Breast epithelium (tissue), 3 donors: ENCODE results near the gene GCH1.

Source experiments
- POLR2AphosphoS5 ChIP-seq, 3 donors: sonication (generic); formaldehyde crosslinking; IDR thresholded peaks; one replicate each; pipeline ENCODE4 v1.6.1; 2017; ENCODE audit warnings: antibody characterized with exemption in 3 of 3
- TF ChIP-seq, protein P1 (sequence below), 3 donors: fragments of 450-650 bp; IDR thresholded peaks; one replicate each; pipeline ENCODE4 v1.5.1; 2016 to 2017; ENCODE audit warnings: antibody characterized with exemption in 3 of 3, mild to moderate bottlenecking in 3 of 3, moderate library complexity in 3 of 3

DNA sequence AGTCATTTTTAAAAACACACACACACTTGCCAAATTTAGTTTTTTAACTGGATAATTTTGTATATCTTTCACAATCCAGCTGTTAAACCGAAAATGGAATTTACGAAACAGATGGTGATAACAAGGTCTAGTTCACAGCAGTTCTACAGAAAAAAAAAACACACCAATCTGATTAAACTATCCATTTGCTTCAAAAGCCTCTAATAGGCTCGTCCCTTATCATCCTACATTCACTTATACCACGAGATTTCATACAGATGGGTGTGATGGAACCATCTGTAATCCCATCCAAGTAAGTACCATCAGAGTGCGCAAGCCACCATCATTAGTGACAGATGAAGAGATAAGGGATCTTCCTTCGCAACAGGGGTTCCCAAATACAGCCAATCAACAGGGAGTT is 20.1 kb downstream of the GCH1 start:
- TF ChIP-seq, protein P1, sequence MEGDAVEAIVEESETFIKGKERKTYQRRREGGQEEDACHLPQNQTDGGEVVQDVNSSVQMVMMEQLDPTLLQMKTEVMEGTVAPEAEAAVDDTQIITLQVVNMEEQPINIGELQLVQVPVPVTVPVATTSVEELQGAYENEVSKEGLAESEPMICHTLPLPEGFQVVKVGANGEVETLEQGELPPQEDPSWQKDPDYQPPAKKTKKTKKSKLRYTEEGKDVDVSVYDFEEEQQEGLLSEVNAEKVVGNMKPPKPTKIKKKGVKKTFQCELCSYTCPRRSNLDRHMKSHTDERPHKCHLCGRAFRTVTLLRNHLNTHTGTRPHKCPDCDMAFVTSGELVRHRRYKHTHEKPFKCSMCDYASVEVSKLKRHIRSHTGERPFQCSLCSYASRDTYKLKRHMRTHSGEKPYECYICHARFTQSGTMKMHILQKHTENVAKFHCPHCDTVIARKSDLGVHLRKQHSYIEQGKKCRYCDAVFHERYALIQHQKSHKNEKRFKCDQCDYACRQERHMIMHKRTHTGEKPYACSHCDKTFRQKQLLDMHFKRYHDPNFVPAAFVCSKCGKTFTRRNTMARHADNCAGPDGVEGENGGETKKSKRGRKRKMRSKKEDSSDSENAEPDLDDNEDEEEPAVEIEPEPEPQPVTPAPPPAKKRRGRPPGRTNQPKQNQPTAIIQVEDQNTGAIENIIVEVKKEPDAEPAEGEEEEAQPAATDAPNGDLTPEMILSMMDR (IDR thresholded peaks at IDR 0.05), result no peak
- no peak for TF ChIP-seq POLR2AphosphoS5 (IDR thresholded peaks at IDR 0.05)
